Activated naive CD8-positive, alpha-beta T cell (primary cell): ENCODE results near the gene NPIPA3.
"Not testable (repeated sequence)": the region's sequence is repeated elsewhere in the genome, so short reads cannot be mapped to it uniquely, and the experiment has no call there.

Source experiments
- H3K27ac Mint-ChIP-seq: one replicate; pipeline ENCODE4 v1.8.0; 2021; ENCODE audit warnings: mixed read lengths
- H3K27me3 Mint-ChIP-seq: one replicate; pipeline ENCODE4 v1.8.0; 2021; ENCODE audit warnings: mixed read lengths
- H3K36me3 Mint-ChIP-seq: one replicate; pipeline ENCODE4 v1.8.0; 2021; ENCODE audit warnings: mixed read lengths
- H3K4me1 Mint-ChIP-seq: one replicate; pipeline ENCODE4 v1.8.0; 2021; ENCODE audit warnings: low read depth, mixed read lengths
- H3K4me3 Mint-ChIP-seq: one replicate; pipeline ENCODE4 v1.8.0; 2021; ENCODE audit warnings: mild to moderate bottlenecking, mixed read lengths
- H3K9me3 Mint-ChIP-seq: one replicate; pipeline ENCODE4 v1.8.0; 2021; ENCODE audit warnings: low read depth, mixed read lengths

The NPIPA3 gene

GRCh38 chr16:14694129-14694528 is 9.1 kb upstream of the NPIPA3 start, which contains the start of gene PLA2G10:
Gene PLA2G10, minus strand, starts transcription at chr16:14694308. Its CDS starts 79 bp downstream, at chr16:14694229.
- H3K36me3 Mint-ChIP-seq, H3K4me1 Mint-ChIP-seq, H3K27ac Mint-ChIP-seq, H3K4me3 Mint-ChIP-seq, H3K27me3 Mint-ChIP-seq, H3K9me3 Mint-ChIP-seq: not testable (repeated sequence)

GRCh38 chr16:14701859-14702258 is 1.4 kb upstream of the NPIPA3 start:
- not testable (repeated sequence) for H3K9me3 Mint-ChIP-seq, H3K27me3 Mint-ChIP-seq

DNA sequence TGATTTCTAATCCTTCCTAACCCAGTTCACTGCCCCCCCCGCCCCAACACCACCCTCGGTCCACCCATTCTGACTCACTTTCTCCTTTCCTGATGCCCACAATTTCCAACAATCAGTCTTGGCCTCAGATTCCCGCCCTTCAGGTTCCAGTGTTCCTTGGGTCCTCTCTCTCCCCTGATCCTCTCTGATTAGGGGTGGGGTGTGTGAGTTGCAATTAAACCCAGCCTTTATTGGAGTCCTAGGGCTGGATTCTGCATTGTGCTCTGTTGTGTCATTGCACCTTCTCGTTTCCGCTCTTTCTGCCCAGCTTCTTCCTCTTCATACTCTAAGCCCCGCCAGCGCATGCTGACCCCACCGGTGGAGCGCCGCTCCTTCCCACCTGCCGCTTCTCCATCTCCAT is 539 bp upstream of the NPIPA3 start:
- H3K36me3 Mint-ChIP-seq, H3K9me3 Mint-ChIP-seq, H3K27ac Mint-ChIP-seq, H3K4me3 Mint-ChIP-seq, H3K27me3 Mint-ChIP-seq, H3K4me1 Mint-ChIP-seq: not testable (repeated sequence)

More at GRCh38 chr16:14701859-14702258, 1.4 kb upstream of the NPIPA3 start:
- not testable (repeated sequence) for H3K36me3 Mint-ChIP-seq, H3K27ac Mint-ChIP-seq, H3K4me3 Mint-ChIP-seq, H3K4me1 Mint-ChIP-seq

GRCh38 chr16:14733233-14733632 is 30.0 kb downstream of the NPIPA3 start:
- H3K9me3 Mint-ChIP-seq, H3K27me3 Mint-ChIP-seq: not testable (repeated sequence)

GRCh38 chr16:14740832-14741385 is 37.7 kb downstream of the NPIPA3 start:
- H3K27ac Mint-ChIP-seq, H3K9me3 Mint-ChIP-seq, H3K4me3 Mint-ChIP-seq, H3K4me1 Mint-ChIP-seq, H3K36me3 Mint-ChIP-seq, H3K27me3 Mint-ChIP-seq: not testable (repeated sequence)

More at GRCh38 chr16:14733233-14733632, 30.0 kb downstream of the NPIPA3 start:
- not testable (repeated sequence) for H3K36me3 Mint-ChIP-seq, H3K4me1 Mint-ChIP-seq, H3K27ac Mint-ChIP-seq, H3K4me3 Mint-ChIP-seq

DNA sequence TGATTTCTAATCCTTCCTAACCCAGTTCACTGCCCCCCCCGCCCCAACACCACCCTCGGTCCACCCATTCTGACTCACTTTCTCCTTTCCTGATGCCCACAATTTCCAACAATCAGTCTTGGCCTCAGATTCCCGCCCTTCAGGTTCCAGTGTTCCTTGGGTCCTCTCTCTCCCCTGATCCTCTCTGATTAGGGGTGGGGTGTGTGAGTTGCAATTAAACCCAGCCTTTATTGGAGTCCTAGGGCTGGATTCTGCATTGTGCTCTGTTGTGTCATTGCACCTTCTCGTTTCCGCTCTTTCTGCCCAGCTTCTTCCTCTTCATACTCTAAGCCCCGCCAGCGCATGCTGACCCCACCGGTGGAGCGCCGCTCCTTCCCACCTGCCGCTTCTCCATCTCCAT is 38.6 kb downstream of the NPIPA3 start:
- not testable (repeated sequence) for H3K27ac Mint-ChIP-seq, H3K9me3 Mint-ChIP-seq, H3K27me3 Mint-ChIP-seq, H3K36me3 Mint-ChIP-seq, H3K4me3 Mint-ChIP-seq, H3K4me1 Mint-ChIP-seq

GRCh38 chr16:14742273-14743128 is 39.3 kb downstream of the NPIPA3 start, which contains the start of gene NPIPA2:
Gene NPIPA2, plus strand, starts transcription at chr16:14742533. Its CDS starts 5,533 bp downstream, at chr16:14748066.
- H3K4me1 Mint-ChIP-seq, H3K27ac Mint-ChIP-seq, H3K4me3 Mint-ChIP-seq, H3K36me3 Mint-ChIP-seq, H3K27me3 Mint-ChIP-seq, H3K9me3 Mint-ChIP-seq: not testable (repeated sequence)

DNA sequence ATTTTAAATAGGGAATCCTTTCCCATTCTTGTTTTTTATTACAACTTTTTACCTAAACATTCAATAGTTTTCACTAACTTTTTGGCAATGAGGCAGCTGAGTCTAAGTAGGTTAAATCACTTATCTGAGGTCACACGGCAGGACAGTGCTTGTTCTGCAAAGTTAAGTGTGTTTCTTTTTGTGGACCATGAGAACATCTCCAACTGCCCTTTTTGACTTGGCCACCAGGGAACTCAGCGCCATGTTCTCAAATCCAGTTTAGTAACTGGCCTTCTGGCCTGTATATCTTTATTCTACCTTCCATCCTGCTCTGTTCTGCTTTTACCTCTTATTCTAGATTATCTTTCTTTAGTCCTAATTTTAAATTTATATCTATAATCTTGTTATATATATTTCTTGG is 70.4 kb downstream of the NPIPA3 start:
- not testable (repeated sequence) for H3K9me3 Mint-ChIP-seq, H3K36me3 Mint-ChIP-seq, H3K27ac Mint-ChIP-seq, H3K4me1 Mint-ChIP-seq, H3K4me3 Mint-ChIP-seq, H3K27me3 Mint-ChIP-seq

DNA sequence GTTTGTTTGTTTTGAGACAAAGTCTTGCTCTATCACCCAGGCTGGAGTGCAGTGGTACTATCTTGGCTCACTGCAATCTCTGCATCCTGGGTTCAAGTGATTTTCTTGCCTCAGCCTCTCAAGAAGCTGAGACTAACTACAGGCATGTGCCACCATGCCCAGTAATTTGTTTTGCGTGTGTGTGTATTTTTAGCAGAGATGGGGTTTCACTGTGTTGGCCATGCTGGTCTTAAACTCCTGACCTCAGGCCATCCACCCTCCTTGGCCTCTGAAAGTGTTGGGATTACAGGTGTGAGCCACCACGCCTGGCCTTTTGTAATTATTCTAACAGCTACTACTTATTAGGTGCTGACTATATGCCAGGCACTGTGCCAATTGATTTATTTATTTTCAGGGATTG is 72.4 kb downstream of the NPIPA3 start:
- not testable (repeated sequence) for H3K4me3 Mint-ChIP-seq, H3K9me3 Mint-ChIP-seq, H3K27me3 Mint-ChIP-seq

More for the DNA sequence above, 72.4 kb downstream of the NPIPA3 start:
- H3K27ac Mint-ChIP-seq, H3K4me1 Mint-ChIP-seq, H3K36me3 Mint-ChIP-seq: not testable (repeated sequence)
